AG09319 (cell line): ENCODE measurements around the gene FNDC3B.

Experiments
- DNase-seq: peaks from one replicate; pipeline ENCODE4 v3.0.0-alpha.2; 2010; ENCODE audit warnings: low read depth; ENCODE audit errors: extremely low read depth
- CTCF ChIP-seq: IDR thresholded peaks from 2 replicates; pipeline ENCODE4 v1.5.1; 2011; ENCODE audit warnings: low read depth, mild to moderate bottlenecking, inconsistent platforms, low read length, moderate library complexity

Gene FNDC3B

GRCh38 chr3:172099495-172099808, 60.1 kb downstream of the FNDC3B start:
- no peak for TF ChIP-seq CTCF
- DNase-seq, result no peak

- no peak for TF ChIP-seq CTCF
- no peak for DNase-seq
These were observed 61.1 kb downstream of the FNDC3B start for GRCh38 chr3:172100482-172100881.

GRCh38 chr3:172101107-172101506, 61.7 kb downstream of the FNDC3B start:
- TF ChIP-seq CTCF, result no peak
- DNase-seq, result no peak

GRCh38 chr3:172102123-172102882, 62.9 kb downstream of the FNDC3B start:
- TF ChIP-seq CTCF, result no peak
- no peak for DNase-seq

GRCh38 chr3:172102883-172103310, 63.5 kb downstream of the FNDC3B start:
- no peak for DNase-seq
- no peak for TF ChIP-seq CTCF

GRCh38 chr3:172103724-172104123, 64.3 kb downstream of the FNDC3B start:
- TF ChIP-seq CTCF, result no peak
- no peak for DNase-seq

GRCh38 chr3:172104471-172105072, 65.2 kb downstream of the FNDC3B start:
- no peak for TF ChIP-seq CTCF

More at GRCh38 chr3:172104471-172105072, 65.2 kb downstream of the FNDC3B start:
- no peak for DNase-seq
